ENCODE results near the gene ZNF552.

GRCh38 chr19:57789288-57789687 is 25.4 kb downstream of the ZNF552 start:
- no peak for TF ChIP-seq CTCF (conservative IDR thresholded peaks at IDR 0.05 in 1 of 2, IDR thresholded peaks at IDR 0.05 in 1 of 2; ENCODE audit: extremely low read depth in 1 of 2, insufficient read depth in 1 of 2, low read depth in 1 of 2, low read length in 2 of 2)
- no peak for TF ChIP-seq EZH2 (IDR thresholded peaks at IDR 0.05; ENCODE audit: borderline replicate concordance, low read length)
